ENCODE data around the gene SF3B1. TPM values are rescaled to one million over a fixed set of nuclear protein-coding genes. Genes with fewer than 3 reads are reported as not detected.
A peak's percentile ranks its signal among the peaks of the same experiment; 100 is the strongest.
"Not testable (repeated sequence)": the region's sequence is repeated elsewhere in the genome, so short reads cannot be mapped to it uniquely, and the experiment has no call there.

The SF3B1 gene
- total RNA-seq, 4 donors from 2014 or later, result 113 to 259 (median 149) TPM

DNA sequence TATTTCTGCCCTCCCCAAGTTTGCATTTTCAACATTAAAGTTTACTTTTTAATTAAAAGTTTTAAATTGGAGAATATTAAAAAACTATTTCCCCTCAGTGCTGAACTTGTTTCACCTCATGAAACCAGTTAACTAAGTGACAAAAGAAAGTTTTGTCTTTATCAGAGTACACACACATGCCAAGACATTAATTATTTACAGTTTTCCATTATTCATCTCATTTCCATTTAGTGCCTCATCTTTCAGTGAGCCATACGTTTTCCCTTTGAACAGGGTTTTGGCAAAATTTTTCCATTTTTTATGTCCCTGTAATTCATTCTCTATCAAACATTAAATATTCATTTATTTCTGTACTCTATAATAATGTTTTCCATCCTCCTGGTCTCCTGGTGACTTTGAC is 53.2 kb downstream of the SF3B1 start:
- intact Hi-C loops (cut with DNase I), result no loop called here
- TF ChIP-seq POLR2A (IDR thresholded peaks at IDR 0.05), result no peak
- TF ChIP-seq, protein P1, sequence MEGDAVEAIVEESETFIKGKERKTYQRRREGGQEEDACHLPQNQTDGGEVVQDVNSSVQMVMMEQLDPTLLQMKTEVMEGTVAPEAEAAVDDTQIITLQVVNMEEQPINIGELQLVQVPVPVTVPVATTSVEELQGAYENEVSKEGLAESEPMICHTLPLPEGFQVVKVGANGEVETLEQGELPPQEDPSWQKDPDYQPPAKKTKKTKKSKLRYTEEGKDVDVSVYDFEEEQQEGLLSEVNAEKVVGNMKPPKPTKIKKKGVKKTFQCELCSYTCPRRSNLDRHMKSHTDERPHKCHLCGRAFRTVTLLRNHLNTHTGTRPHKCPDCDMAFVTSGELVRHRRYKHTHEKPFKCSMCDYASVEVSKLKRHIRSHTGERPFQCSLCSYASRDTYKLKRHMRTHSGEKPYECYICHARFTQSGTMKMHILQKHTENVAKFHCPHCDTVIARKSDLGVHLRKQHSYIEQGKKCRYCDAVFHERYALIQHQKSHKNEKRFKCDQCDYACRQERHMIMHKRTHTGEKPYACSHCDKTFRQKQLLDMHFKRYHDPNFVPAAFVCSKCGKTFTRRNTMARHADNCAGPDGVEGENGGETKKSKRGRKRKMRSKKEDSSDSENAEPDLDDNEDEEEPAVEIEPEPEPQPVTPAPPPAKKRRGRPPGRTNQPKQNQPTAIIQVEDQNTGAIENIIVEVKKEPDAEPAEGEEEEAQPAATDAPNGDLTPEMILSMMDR (IDR thresholded peaks at IDR 0.05), result no peak
- H3K9me3 ChIP-seq, result no peaks in the 10 kb centered on the region
- H3K27me3 ChIP-seq, result peaks cover 0 to 6% (median 0%) of the 10 kb centered on the region in 4 donors
- WGBS, 2 donors, result 39 to 44% methylated on average over 1 of the region's 1 CpG
- H3K27ac ChIP-seq, result no peak overlapping the region
- DNase-seq, result no peak
- H3K36me3 ChIP-seq, result no peaks in the 10 kb centered on the region
- no peak overlapping the region for H3K4me3 ChIP-seq
- H3K4me1 ChIP-seq, result peaks cover 0 to 7% (median 0%) of the 10 kb centered on the region in 3 donors

GRCh38 chr2:197379918-197380309 is 54.9 kb downstream of the SF3B1 start:
- H3K4me3 ChIP-seq, H3K27ac ChIP-seq, H3K4me1 ChIP-seq, H3K36me3 ChIP-seq, H3K27me3 ChIP-seq, DNase-seq, H3K9me3 ChIP-seq: not testable (repeated sequence)
- intact Hi-C loops (cut with DNase I), result loop anchor here (10.0 kb wide), 2 partner anchors 195 to 265 kb away; no protein-coding TSS in a partner anchor
- WGBS, 2 donors, result 70 to 79% methylated on average over 5 of the region's 5 CpGs

GRCh38 chr2:197379308-197379917 is 55.4 kb downstream of the SF3B1 start:
- intact Hi-C loops (cut with DNase I), result loop anchor here (10.0 kb wide), 2 partner anchors 195 to 265 kb away; no protein-coding TSS in a partner anchor
- H3K4me1 ChIP-seq, H3K27ac ChIP-seq, H3K27me3 ChIP-seq, H3K4me3 ChIP-seq, DNase-seq, H3K9me3 ChIP-seq, H3K36me3 ChIP-seq: not testable (repeated sequence)
- 46 to 52% methylated on average over 2 to 3 of the region's 3 CpGs for WGBS, 2 donors

- H3K9me3 ChIP-seq, result no peaks in the 10 kb centered on the region
- WGBS, 2 donors, result 39 to 42% methylated on average over 13 to 16 of the region's 17 CpGs
- peaks cover 0 to 7% (median 0%) of the 10 kb centered on the region in 3 donors for H3K4me1 ChIP-seq
- H3K27ac ChIP-seq, result no peak overlapping the region
- no peak for TF ChIP-seq POLR2A (IDR thresholded peaks at IDR 0.05)
- TF ChIP-seq, protein P1 (IDR thresholded peaks at IDR 0.05), result peak; percentile 66 to 82 (median 74)
- no peaks in the 10 kb centered on the region for H3K36me3 ChIP-seq
- H3K27me3 ChIP-seq, result peaks cover 0 to 6% (median 0%) of the 10 kb centered on the region in 4 donors
- no peak for DNase-seq
- H3K4me3 ChIP-seq, result no peak overlapping the region
- intact Hi-C loops (cut with DNase I), result loop anchor here (10.0 kb wide), 2 partner anchors 194 to 264 kb away; no protein-coding TSS in a partner anchor
These were observed 56.1 kb downstream of the SF3B1 start for GRCh38 chr2:197378494-197379307.

DNA sequence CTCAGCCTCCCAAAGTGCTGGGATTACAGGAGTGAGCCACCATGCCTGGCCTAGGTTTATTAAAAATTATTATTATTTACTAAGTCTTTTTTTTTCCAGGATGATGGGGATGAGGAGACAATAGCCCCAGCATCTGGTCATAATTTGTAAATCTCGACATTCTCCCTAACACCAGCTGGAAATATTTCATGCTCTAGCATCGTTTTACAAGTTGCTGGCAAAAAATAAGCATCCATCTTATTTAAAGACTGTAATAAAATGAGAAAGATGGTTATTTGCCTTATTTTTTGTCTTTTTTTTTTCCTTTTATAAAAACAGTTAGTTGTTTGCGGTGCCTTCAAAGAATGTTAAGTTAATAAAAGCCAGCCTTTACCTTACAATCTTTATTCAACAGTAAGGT is 56.7 kb downstream of the SF3B1 start:
- intact Hi-C loops (cut with DNase I), result loop anchor here (10.0 kb wide), 2 partner anchors 193 to 263 kb away; no protein-coding TSS in a partner anchor
- TF ChIP-seq POLR2A (IDR thresholded peaks at IDR 0.05), result no peak
- TF ChIP-seq, protein P1 (IDR thresholded peaks at IDR 0.05), result no peak
- peaks cover 0 to 7% (median 0%) of the 10 kb centered on the region in 3 donors for H3K4me1 ChIP-seq
- no peaks in the 10 kb centered on the region for H3K9me3 ChIP-seq
- H3K27ac ChIP-seq, result no peak overlapping the region
- no peak overlapping the region for H3K4me3 ChIP-seq
- H3K36me3 ChIP-seq, result no peaks in the 10 kb centered on the region
- H3K27me3 ChIP-seq, result peaks cover 0 to 6% (median 0%) of the 10 kb centered on the region in 4 donors
- 43 to 56% methylated on average over 3 of the region's 3 CpGs for WGBS, 2 donors
- no peak for DNase-seq

GRCh38 chr2:197377670-197378069 is 57.2 kb downstream of the SF3B1 start:
- 59 to 87% methylated on average over 3 to 9 of the region's 9 CpGs for WGBS, 2 donors
- DNase-seq, result no peak
- Histone ChIP-seq H3K36me3 (no peaks in the 10 kb centered on the region), H3K27ac (no peak overlapping the region), H3K27me3 (peaks cover 0 to 6% (median 0%) of the 10 kb centered on the region in 4 donors), H3K4me3 (no peak overlapping the region), H3K4me1 (peaks cover 0 to 7% (median 0%) of the 10 kb centered on the region in 3 donors), H3K9me3 (no peaks in the 10 kb centered on the region)
- TF ChIP-seq, protein P1 (IDR thresholded peaks at IDR 0.05), result no peak
- TF ChIP-seq POLR2A (IDR thresholded peaks at IDR 0.05), result no peak
- intact Hi-C loops (cut with DNase I), result loop anchor here (10.0 kb wide), 2 partner anchors 193 to 263 kb away; no protein-coding TSS in a partner anchor
